Esophagus (tissue), 2 donors: ENCODE data around the gene MNT. TPM values are rescaled to one million over a fixed set of nuclear protein-coding genes. Genes with fewer than 3 reads are reported as not detected.

Experiments
- H3K27ac ChIP-seq, 2 donors: one replicate each; pipeline ENCODE4 v1.5.1; 2013; ENCODE audit warnings: low read depth in 2 of 2, mild to moderate bottlenecking in 2 of 2, inconsistent platforms in 1 of 2, low read length in 1 of 2, moderate library complexity in 1 of 2
- H3K27me3 ChIP-seq, 2 donors: one replicate each; pipeline ENCODE4 v1.6.1; 2013; ENCODE audit warnings: low read length in 2 of 2, control low read depth in 1 of 2, mild to moderate bottlenecking in 1 of 2; ENCODE audit not compliant: insufficient read depth in 2 of 2, control insufficient read depth in 1 of 2
- H3K36me3 ChIP-seq, 2 donors: one replicate each; pipeline ENCODE4 v1.6.1; 2013; ENCODE audit warnings: low read length in 1 of 2; ENCODE audit not compliant: control insufficient read depth in 2 of 2, insufficient read depth in 2 of 2
- H3K4me1 ChIP-seq, 2 donors: one replicate each; pipeline ENCODE4 v1.6.1; 2013; ENCODE audit warnings: low read length in 1 of 2; ENCODE audit not compliant: control insufficient read depth in 2 of 2, insufficient read depth in 2 of 2
- H3K4me3 ChIP-seq, 2 donors: one replicate each; pipeline ENCODE4 v1.5.1; 2013; ENCODE audit warnings: low read length in 2 of 2, mild to moderate bottlenecking in 2 of 2, low read depth in 1 of 2, moderate library complexity in 1 of 2
- H3K9me3 ChIP-seq, 2 donors: one replicate each; pipeline ENCODE4 v1.6.1; 2013; ENCODE audit warnings: mild to moderate bottlenecking in 2 of 2, low read depth in 1 of 2, low read length in 1 of 2, moderate library complexity in 1 of 2; ENCODE audit not compliant: control insufficient read depth in 2 of 2, insufficient read depth in 1 of 2
- WGBS, 2 donors: extraction: QIAGEN DNeasy Blood & Tissue Kit; methylation state at CpG; one replicate each; pipeline ENCODE4 v1.1.7; 2013; 5-methylcytosine and 5-hydroxymethylcytosine counted together
- polyA plus RNA-seq, 2 donors: library from polyadenylated mRNA; stranded (reverse); fragments of 200-250 nt; gene quantifications; one replicate each; pipeline ENCODE4 v1.2.3, GENCODE V29; 2013
- donor health status: healthy with polysubstance abuse.
- donor health status: Bipolar disorder and iron deficiency.

Gene MNT
- polyA plus RNA-seq, 2 donors, result 9.9 to 14.6 TPM

- Histone ChIP-seq H3K4me1 (peaks cover 6 to 12% of the 10 kb centered on the region in 2 donors), H3K4me3 (no peak overlapping the region), H3K9me3 (peaks cover 0 to 1% of the 10 kb centered on the region in 2 donors), H3K27me3 (no peaks in the 10 kb centered on the region), H3K27ac (no peak overlapping the region), H3K36me3 (peaks cover 4 to 40% of the 10 kb centered on the region in 2 donors)
- WGBS, 2 donors, result 94 to 97% methylated on average over 20 of the region's 20 CpGs
These were observed 38.8 kb downstream of the MNT start for GRCh38 chr17:2362016-2362415.

- H3K36me3 ChIP-seq, result peaks cover 4 to 33% of the 10 kb centered on the region in 2 donors
- H3K4me3 ChIP-seq, result no peak overlapping the region
- H3K9me3 ChIP-seq, result peaks cover 0 to 1% of the 10 kb centered on the region in 2 donors
- no peak overlapping the region for H3K27ac ChIP-seq
- H3K4me1 ChIP-seq, result peaks cover 6 to 12% of the 10 kb centered on the region in 2 donors
- 72 to 77% methylated on average over 21 of the region's 21 CpGs for WGBS, 2 donors
- no peaks in the 10 kb centered on the region for H3K27me3 ChIP-seq
These were observed 39.7 kb downstream of the MNT start for GRCh38 chr17:2361010-2361760.

GRCh38 chr17:2357931-2358434 is 42.9 kb downstream of the MNT start:
- Histone ChIP-seq H3K4me1 (peaks cover 4 to 6% of the 10 kb centered on the region in 2 donors), H3K27me3 (no peaks in the 10 kb centered on the region), H3K27ac (no peak overlapping the region), H3K9me3 (peaks cover 0 to 1% of the 10 kb centered on the region in 2 donors), H3K4me3 (no peak overlapping the region), H3K36me3 (peaks cover 0 to 11% of the 10 kb centered on the region in 2 donors)
- WGBS, 2 donors, result 91 to 94% methylated on average over 10 of the region's 10 CpGs

GRCh38 chr17:2357237-2357636 is 43.6 kb downstream of the MNT start:
- H3K27me3 ChIP-seq, result no peaks in the 10 kb centered on the region
- H3K36me3 ChIP-seq, result peaks cover 0 to 6% of the 10 kb centered on the region in 2 donors
- H3K4me1 ChIP-seq, result peaks cover 4 to 6% of the 10 kb centered on the region in 2 donors
- no peaks in the 10 kb centered on the region for H3K9me3 ChIP-seq
- no peak overlapping the region for H3K4me3 ChIP-seq
- H3K27ac ChIP-seq, result no peak overlapping the region
- WGBS, 2 donors, result 96 to 99% methylated on average over 4 of the region's 4 CpGs

- WGBS, 2 donors, result 88 to 94% methylated on average over 8 of the region's 8 CpGs
- Histone ChIP-seq H3K27ac (no peak overlapping the region), H3K4me3 (no peak overlapping the region), H3K9me3 (no peaks in the 10 kb centered on the region), H3K36me3 (peaks cover 0 to 2% of the 10 kb centered on the region in 2 donors), H3K4me1 (peaks cover 4% of the 10 kb centered on the region in 2 donors), H3K27me3 (no peaks in the 10 kb centered on the region)
These were observed 46.5 kb downstream of the MNT start for GRCh38 chr17:2354311-2354710.

GRCh38 chr17:2351269-2351668 is 49.6 kb downstream of the MNT start:
- Histone ChIP-seq H3K36me3 (peaks cover 0 to 2% of the 10 kb centered on the region in 2 donors), H3K4me1 (peaks cover 0 to 3% of the 10 kb centered on the region in 2 donors), H3K27ac (no peak overlapping the region), H3K27me3 (no peaks in the 10 kb centered on the region), H3K9me3 (no peaks in the 10 kb centered on the region), H3K4me3 (no peak overlapping the region)
- WGBS, 2 donors, result 95 to 99% methylated on average over 6 of the region's 6 CpGs

- 65% methylated on average over 11 of the region's 11 CpGs for WGBS, 2 donors
- Histone ChIP-seq H3K36me3 (peaks cover 0 to 5% of the 10 kb centered on the region in 2 donors), H3K4me1 (peaks cover 0 to 7% of the 10 kb centered on the region in 2 donors), H3K27ac (peak overlapping the region; percentile 38 to 39), H3K4me3 (no peak overlapping the region), H3K27me3 (no peaks in the 10 kb centered on the region), H3K9me3 (no peaks in the 10 kb centered on the region)
These were observed 52.8 kb downstream of the MNT start for GRCh38 chr17:2347805-2348685.

- no peaks in the 10 kb centered on the region for H3K27me3 ChIP-seq
- peak overlapping the region; percentile 79 to 82 for H3K27ac ChIP-seq
- no peak overlapping the region for H3K4me3 ChIP-seq
- H3K9me3 ChIP-seq, result no peaks in the 10 kb centered on the region
- peaks cover 0 to 7% of the 10 kb centered on the region in 2 donors for H3K4me1 ChIP-seq
- H3K36me3 ChIP-seq, result peaks cover 0 to 2% of the 10 kb centered on the region in 2 donors
- 60 to 86% methylated on average over 8 of the region's 8 CpGs for WGBS, 2 donors
These were observed 54.4 kb downstream of the MNT start for GRCh38 chr17:2346475-2346874.

- H3K4me3 ChIP-seq, result no peak overlapping the region
- no peaks in the 10 kb centered on the region for H3K27me3 ChIP-seq
- WGBS, 2 donors, result 85 to 90% methylated on average over 10 of the region's 10 CpGs
- H3K36me3 ChIP-seq, result peaks cover 0 to 2% of the 10 kb centered on the region in 2 donors
- H3K4me1 ChIP-seq, result peaks cover 0 to 7% of the 10 kb centered on the region in 2 donors
- no peak overlapping the region for H3K27ac ChIP-seq
- H3K9me3 ChIP-seq, result no peaks in the 10 kb centered on the region
These were observed 56.3 kb downstream of the MNT start for GRCh38 chr17:2344528-2344927.
